GM10248 (cell line): ENCODE data around the gene MAPK8IP2.

ENCODE experiments used
- CTCF ChIA-PET: fragments of 300-600 bp; sonication (Branson Sonifier 250); formaldehyde crosslinking; extraction: SDS; loops from one replicate; lab custom pipeline; 2021; ENCODE audit warnings: antibody characterized with exemption; lab: Yijun Ruan, JAX
- POLR2A ChIA-PET: fragments of 350-650 bp; sonication (Branson Sonifier 250); formaldehyde crosslinking; extraction: SDS; loops from one replicate; lab custom pipeline; 2020; ENCODE audit warnings: antibody characterized with exemption; lab: Yijun Ruan, JAX
- DNase-seq: peaks from one replicate; pipeline ENCODE4 v3.0.0; 2012; ENCODE audit errors: extremely low spot score
- CTCF ChIP-seq: IDR thresholded peaks from 2 replicates; pipeline ENCODE4 v1.5.1; 2012; ENCODE audit warnings: mild to moderate bottlenecking, low read depth; ENCODE audit errors: extremely low read depth, missing control alignments, control extremely low read depth

MAPK8IP2 gene

DNA sequence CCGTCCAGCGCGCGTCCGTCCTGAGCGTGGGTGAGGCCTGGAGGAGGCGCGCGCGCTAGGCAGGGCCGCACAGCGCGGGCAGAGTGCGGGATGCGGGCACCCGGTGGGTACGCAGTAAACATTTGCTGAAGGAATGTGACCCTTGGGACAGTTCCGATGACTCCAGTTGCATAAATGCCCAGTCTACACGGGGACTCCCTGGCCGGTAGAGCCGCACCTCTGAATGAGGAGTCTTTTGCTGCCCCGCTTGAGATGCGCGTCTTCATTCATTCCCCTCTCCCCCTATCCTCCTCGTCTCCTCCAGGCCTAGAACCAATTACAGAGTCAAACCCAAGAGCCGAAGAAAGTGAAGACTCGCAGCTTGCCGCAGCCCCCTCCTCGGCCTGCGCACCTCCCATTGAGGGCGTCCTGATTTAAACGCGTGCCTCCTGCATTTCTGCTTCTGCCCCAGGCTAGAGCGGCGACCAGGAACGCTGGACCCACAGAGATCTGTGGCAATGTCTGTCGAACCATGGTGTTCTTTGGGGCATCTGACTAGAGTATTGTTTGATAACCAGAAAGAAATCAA is 17.2 kb upstream of the MAPK8IP2 start:
- DNase-seq = no peak
- TF ChIP-seq CTCF = no peak
- ChIA-PET CTCF (interaction anchor here (1.4 kb wide), 1 partner anchor 110 kb away, joined by 3 read pairs; no protein-coding TSS in a partner anchor), POLR2A (no interaction called here)

DNA sequence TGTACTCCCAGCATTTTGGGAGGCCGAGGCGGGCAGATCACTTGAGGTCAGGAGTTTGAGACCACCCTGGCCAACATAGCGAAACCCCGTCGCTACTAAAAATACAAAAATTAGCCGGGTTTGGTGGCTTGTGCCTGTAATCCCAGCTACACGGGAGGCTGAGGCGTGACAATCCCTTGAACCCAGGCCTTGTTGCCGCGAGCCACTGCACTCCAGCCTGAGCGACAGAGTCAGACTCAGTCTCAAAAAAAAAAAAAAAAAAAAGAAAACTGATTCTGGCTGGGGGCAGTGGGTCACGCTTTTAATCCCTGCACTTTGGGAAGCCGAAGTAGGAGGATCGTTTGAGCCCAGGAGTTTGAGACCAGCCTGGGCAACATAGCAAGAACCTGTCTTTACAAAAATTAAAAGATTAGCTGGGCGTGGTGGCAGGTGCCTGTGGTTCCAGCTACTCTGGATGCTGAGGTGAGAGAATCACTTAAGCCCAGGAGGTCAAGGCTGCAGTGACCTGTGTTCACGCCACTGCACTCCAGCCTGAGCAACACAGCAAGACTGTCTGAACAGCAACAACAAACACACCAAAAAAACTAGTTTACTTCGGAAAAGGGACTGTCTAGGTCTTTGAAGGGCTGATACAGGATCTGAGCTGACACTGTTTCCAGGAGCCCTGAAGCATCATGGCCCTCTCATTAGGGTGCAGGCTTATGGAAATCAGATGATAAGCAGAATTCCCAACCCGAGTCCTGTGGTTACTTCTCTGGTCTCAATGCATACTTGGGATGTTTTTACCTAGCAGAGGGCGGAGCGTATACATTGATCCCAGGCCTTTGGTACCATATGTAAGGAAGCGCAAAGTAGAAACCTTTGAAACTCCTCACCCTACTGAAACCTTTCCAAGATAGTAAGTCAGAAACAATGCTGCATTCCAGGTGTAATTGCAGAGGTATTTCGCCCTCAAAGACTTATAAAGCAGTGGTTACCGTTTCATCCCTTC is 16.2 kb upstream of the MAPK8IP2 start:
- DNase-seq = no peak
- TF ChIP-seq CTCF = no peak
- CTCF ChIA-PET = no interaction called here
- POLR2A ChIA-PET = no interaction called here

GRCh38 chr22:50585238-50585637 is 15.4 kb upstream of the MAPK8IP2 start:
- CTCF ChIA-PET = no interaction called here
- POLR2A ChIA-PET = no interaction called here
- no peak for DNase-seq
- TF ChIP-seq CTCF = no peak

DNA sequence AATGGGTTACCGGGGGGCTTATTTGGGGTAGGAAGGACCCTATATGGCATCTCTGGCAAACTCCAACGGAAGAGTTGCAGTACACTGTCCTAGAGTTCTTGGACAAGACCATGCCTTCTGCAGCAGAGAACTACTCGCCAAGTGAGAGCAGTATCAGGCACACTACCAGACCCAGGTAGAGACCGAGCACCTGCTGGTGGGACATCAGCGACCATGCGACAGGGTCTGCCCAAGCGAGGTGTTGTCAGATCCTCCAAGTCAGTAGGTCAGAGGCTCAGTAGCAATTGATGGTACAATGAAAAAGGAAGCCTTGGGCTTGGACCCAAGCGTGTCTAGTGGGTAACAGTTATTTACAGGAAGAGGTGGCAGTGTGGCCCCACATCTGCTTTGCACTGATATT is 14.8 kb upstream of the MAPK8IP2 start:
- POLR2A ChIA-PET = no interaction called here
- no peak for TF ChIP-seq CTCF
- CTCF ChIA-PET = no interaction called here

DNA sequence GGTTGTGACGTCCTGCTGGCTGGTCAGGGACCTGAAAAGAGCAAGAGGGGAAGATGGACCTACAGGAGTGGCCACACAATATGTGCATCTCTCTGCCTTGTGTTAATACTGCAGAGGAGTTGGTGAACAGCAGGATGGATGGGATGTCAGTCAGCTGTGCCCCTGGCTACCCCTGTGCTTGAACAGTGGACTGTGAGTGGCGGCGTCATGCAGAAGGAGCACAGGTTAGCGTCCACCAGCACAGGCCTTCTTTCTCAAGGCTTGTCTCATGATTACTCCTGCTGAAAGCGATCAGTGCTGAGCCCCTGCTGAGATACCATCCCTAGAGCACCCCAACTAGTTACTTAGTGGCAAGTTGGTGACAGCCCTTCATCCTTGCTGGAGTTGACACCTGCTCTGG is 14.2 kb upstream of the MAPK8IP2 start:
- DNase-seq = no peak
- TF ChIP-seq CTCF = no peak
- POLR2A ChIA-PET = no interaction called here
- CTCF ChIA-PET = interaction anchor here (1.0 kb wide), 1 partner anchor 22 kb away, joined by 4 read pairs; no protein-coding TSS in a partner anchor

More for the DNA sequence above, 14.8 kb upstream of the MAPK8IP2 start:
- no peak for DNase-seq

GRCh38 chr22:50587407-50587806 is 13.2 kb upstream of the MAPK8IP2 start:
- CTCF ChIA-PET = interaction anchor here (1.0 kb wide), 1 partner anchor 23 kb away, joined by 4 read pairs; no protein-coding TSS in a partner anchor
- DNase-seq = no peak
- TF ChIP-seq CTCF = no peak
- POLR2A ChIA-PET = no interaction called here
